ELF-1 (cell line): ENCODE data around the gene ULBP2.
A peak's percentile ranks its signal among the peaks of the same experiment; 100 is the strongest.
"Not testable (repeated sequence)": the region's sequence is repeated elsewhere in the genome, so short reads cannot be mapped to it uniquely, and the experiment has no call there.

Experiments used
- DNase-seq: peaks from one replicate; pipeline ENCODE4 v3.0.0-alpha.2; 2016; ENCODE audit warnings: low read depth, low spot score

Gene ULBP2

GRCh38 chr6:149909701-149910470 lies 31.9 kb upstream of the ULBP2 start:
- no peak for DNase-seq

GRCh38 chr6:149910721-149911151 lies 31.1 kb upstream of the ULBP2 start:
- no peak for DNase-seq

DNA sequence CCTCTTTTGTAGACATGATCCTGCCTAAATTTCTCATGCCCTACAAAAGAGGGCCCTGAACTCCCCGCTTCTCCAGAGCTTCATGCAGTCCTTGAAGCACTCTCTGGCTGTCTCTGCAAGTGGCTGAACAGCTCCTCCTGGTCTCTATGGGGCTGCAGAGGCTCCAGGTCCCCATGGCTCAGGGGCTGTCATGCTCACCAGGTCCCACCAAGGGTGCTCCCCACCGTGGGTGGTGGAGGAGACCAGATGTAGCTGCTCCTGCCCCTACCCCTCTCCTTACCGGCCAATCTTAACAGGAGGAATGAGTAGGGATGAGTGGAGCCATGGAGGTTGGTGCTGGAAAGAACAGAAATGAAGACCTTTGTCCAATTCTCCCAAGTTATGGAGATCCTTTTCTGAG lies 29.1 kb upstream of the ULBP2 start:
- DNase-seq: not testable (repeated sequence)

GRCh38 chr6:149913085-149913484 lies 28.7 kb upstream of the ULBP2 start:
- DNase-seq: no peak

GRCh38 chr6:149913540-149914240 lies 28.1 kb upstream of the ULBP2 start:
- DNase-seq: no peak

- no peak for DNase-seq
Measured at GRCh38 chr6:149915970-149916865, 25.6 kb upstream of the ULBP2 start.

GRCh38 chr6:149917679-149918078 lies 24.1 kb upstream of the ULBP2 start:
- DNase-seq: no peak

DNA sequence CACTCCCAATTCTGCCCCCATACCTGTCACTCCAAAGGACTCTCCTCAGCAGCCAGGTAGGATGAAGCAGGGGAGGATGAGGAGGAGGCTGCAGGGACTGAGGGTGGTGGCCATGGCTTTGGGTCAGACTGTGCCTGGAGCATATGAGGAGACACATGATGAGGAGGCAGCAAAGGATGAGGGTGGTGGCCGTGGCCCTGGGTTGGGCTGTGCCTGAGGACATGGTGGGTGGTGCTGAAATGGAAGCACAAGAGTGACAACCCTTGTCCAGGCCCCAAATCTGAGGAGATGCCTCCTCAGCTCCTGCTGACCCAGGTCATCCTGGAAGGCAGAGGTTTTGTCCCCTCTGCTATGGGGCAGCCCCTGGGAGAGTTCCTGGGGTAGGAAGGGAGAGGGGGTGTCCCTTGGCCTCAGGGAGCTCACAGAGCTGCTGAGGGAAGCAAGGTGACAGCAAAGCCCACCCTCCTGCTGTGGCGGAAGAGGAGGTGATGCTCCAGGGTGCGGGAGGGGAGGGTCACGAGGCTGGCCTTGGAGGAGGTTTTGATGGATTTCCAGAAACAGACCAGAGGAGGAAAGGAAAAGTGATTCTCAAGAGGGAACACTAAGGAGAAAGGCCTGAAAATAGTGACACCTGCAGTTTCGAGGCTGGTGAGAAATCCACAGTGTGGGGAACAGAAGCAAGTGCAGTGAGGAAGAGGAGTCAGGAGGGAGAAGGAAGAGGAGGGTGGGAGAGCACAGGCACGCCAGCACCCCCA lies 23.5 kb upstream of the ULBP2 start:
- no peak for DNase-seq

- not testable (repeated sequence) for DNase-seq
Measured at GRCh38 chr6:149919126-149919833, 22.5 kb upstream of the ULBP2 start.

- no peak for DNase-seq
Measured at GRCh38 chr6:149919834-149920225, 22.0 kb upstream of the ULBP2 start.

DNA sequence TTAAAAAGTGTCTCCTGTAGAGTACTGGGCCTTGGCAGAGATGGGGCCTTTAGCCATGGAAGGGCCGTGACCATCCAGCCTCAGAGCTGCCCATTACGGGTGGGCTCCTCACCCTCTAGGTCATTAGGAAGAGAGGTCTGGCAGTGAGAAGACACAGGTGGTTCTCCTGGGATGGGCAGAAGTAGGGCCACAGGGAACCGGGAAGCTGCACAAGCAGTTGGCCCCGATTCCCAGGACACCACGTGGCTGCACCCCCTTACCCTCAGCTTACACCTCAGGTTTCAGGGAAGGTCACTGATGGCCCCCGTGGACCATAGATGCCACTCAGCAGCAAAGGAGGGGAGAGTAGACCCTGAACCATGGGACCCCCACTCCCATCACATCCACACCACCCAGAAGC lies 20.5 kb upstream of the ULBP2 start:
- DNase-seq: no peak

GRCh38 chr6:149922091-149922490 lies 19.7 kb upstream of the ULBP2 start:
- DNase-seq: not testable (repeated sequence)

GRCh38 chr6:149922642-149923326 lies 19.0 kb upstream of the ULBP2 start, which contains the start of gene RAET1G:
RAET1G (minus strand) TSS chr6:149923121; CDS start chr6:149923010, 111 bp downstream.
- DNase-seq: peak; percentile 89

GRCh38 chr6:149923327-149923986 lies 18.4 kb upstream of the ULBP2 start:
- no peak for DNase-seq

- DNase-seq: no peak
Measured at GRCh38 chr6:149924206-149924932, 17.4 kb upstream of the ULBP2 start.

GRCh38 chr6:149924933-149925252 lies 16.9 kb upstream of the ULBP2 start:
- no peak for DNase-seq

GRCh38 chr6:149925253-149925973 lies 16.4 kb upstream of the ULBP2 start:
- no peak for DNase-seq
